Keratinocyte (primary cell): Measurements from ENCODE around the gene NBEAL2. TPM values are rescaled to one million over a fixed set of nuclear protein-coding genes. Genes with fewer than 3 reads are reported as not detected.
A peak's percentile ranks its signal among the peaks of the same experiment; 100 is the strongest.

Experiments used
- DNase-seq: peaks from one replicate; pipeline ENCODE4 v3.0.0-alpha.2; 2011; ENCODE audit warnings: low read depth, missing footprints, low spot score
- FAIRE-seq: peaks from 2 replicates; lab custom pipeline; 2011; peaks lifted over from hg19 to GRCh38; lab: Jason Lieb, UNC
- H2AFZ ChIP-seq: 2 replicates; pipeline ENCODE4 v1.6.0; 2012; ENCODE audit warnings: low read length, control low read depth, inconsistent platforms; ENCODE audit not compliant: control insufficient read depth
- H3K27ac ChIP-seq: 2 replicates; pipeline ENCODE4 v1.5.1; 2011; ENCODE audit warnings: low read length; ENCODE audit not compliant: control insufficient read depth, insufficient read depth
- H3K27me3 ChIP-seq: 3 replicates; pipeline ENCODE4 v1.6.0; 2011; ENCODE audit warnings: low read length; ENCODE audit not compliant: control insufficient read depth, insufficient read depth; ENCODE audit errors: extremely low read depth
- H3K36me3 ChIP-seq, 2 experiments: 2 replicates in 1 of 2; 3 replicates in 1 of 2; pipeline ENCODE4 v1.5.1; 2011; ENCODE audit warnings: low read length in 2 of 2, mild to moderate bottlenecking in 1 of 2; ENCODE audit not compliant: control insufficient read depth in 2 of 2, insufficient read depth in 2 of 2; ENCODE audit errors: extremely low read depth in 1 of 2
- H3K4me1 ChIP-seq: 3 replicates; pipeline ENCODE4 v1.5.1; 2011; ENCODE audit warnings: low read length; ENCODE audit not compliant: control insufficient read depth, insufficient read depth; ENCODE audit errors: extremely low read depth
- H3K4me2 ChIP-seq: 3 replicates; pipeline ENCODE4 v1.6.0; 2011; ENCODE audit warnings: low read depth, low read length; ENCODE audit not compliant: control insufficient read depth, insufficient read depth; ENCODE audit errors: extremely low read depth
- H3K4me3 ChIP-seq, 3 experiments: fragments of 200-600 bp in 1 of 3; sonication (generic) in 1 of 3; 2 replicates in 2 of 3; 3 replicates in 1 of 3; pipeline ENCODE4 v1.5.1; 2011 to 2016; ENCODE audit warnings: low read length in 3 of 3, mild to moderate bottlenecking in 3 of 3, control low read depth in 2 of 3, inconsistent platforms in 1 of 3, low read depth in 1 of 3, mixed read lengths in 1 of 3, mixed run types in 1 of 3, moderate library complexity in 1 of 3; ENCODE audit not compliant: control insufficient read depth in 2 of 3, insufficient read depth in 2 of 3; ENCODE audit errors: extremely low read depth in 1 of 3
- H3K79me2 ChIP-seq: 2 replicates; pipeline ENCODE4 v1.6.0; 2012; ENCODE audit warnings: low read length; ENCODE audit not compliant: control insufficient read depth, insufficient read depth
- H3K9ac ChIP-seq: 3 replicates; pipeline ENCODE4 v1.6.0; 2011; ENCODE audit warnings: low read length; ENCODE audit not compliant: control insufficient read depth, insufficient read depth; ENCODE audit errors: extremely low read depth
- H3K9me1 ChIP-seq: 3 replicates; pipeline ENCODE4 v1.6.0; 2011; ENCODE audit warnings: low read length; ENCODE audit not compliant: control insufficient read depth, insufficient read depth; ENCODE audit errors: extremely low read depth
- H3K9me3 ChIP-seq: 2 replicates; pipeline ENCODE4 v1.5.1; 2012; ENCODE audit warnings: low read depth, low read length; ENCODE audit not compliant: control insufficient read depth
- H4K20me1 ChIP-seq: 3 replicates; pipeline ENCODE4 v1.6.0; 2011; ENCODE audit warnings: low read length; ENCODE audit not compliant: control insufficient read depth, insufficient read depth; ENCODE audit errors: extremely low read depth
- CTCF ChIP-seq, 3 experiments: IDR thresholded peaks in 1 of 3; conservative IDR thresholded peaks in 1 of 3; optimal IDR thresholded peaks in 1 of 3; 2 replicates in 2 of 3; 3 replicates in 1 of 3; pipeline versions ENCODE3 to v1.5.1; 2011; ENCODE audit warnings: low read length in 3 of 3, mild to moderate bottlenecking in 3 of 3, moderate library complexity in 2 of 3, control low read depth in 1 of 3, inconsistent platforms in 1 of 3; ENCODE audit not compliant: insufficient read depth in 2 of 3; ENCODE audit errors: extremely low read depth in 1 of 3
- EZH2 ChIP-seq: IDR thresholded peaks from one replicate; pipeline ENCODE4 v1.6.1; 2012; ENCODE audit warnings: inconsistent platforms, mild to moderate bottlenecking, low read length, moderate library complexity
- dilution Hi-C: fragments of 300-500 bp; cut with MboI; formaldehyde crosslinking; loops from one replicate; pipeline ENCODE4 v1.7.0; 2020; ENCODE audit warnings: low sequenced_read_pairs; ENCODE audit not compliant: extremely low pct_ligation_motif_present
- polyA plus RNA-seq, 5 experiments: library from polyadenylated mRNA; depleted of rRNA in 3 of 5; stranded (reverse) in 3 of 5; stranded (forward) in 1 of 5; unstranded in 1 of 5; fragments of >200 nt; gene quantifications; 1 replicate in 1 of 5; 2 replicates in 3 of 5; 3 replicates in 1 of 5; pipeline versions ENCODE4 v1.2.1 to v1.2.3, GENCODE V29; 2011 to 2012; ENCODE audit warnings: missing spikeins in 2 of 5, low read depth in 1 of 5, low replicate concordance in 1 of 5

Gene NBEAL2
- polyA plus RNA-seq, 1 donor (not counting 4 experiments of a cell fraction or from before 2014, with no cell fraction given), result 22.8 TPM

- TF ChIP-seq CTCF (optimal IDR thresholded peaks at IDR 0.05 in 1 of 3, IDR thresholded peaks at IDR 0.05 in 1 of 3, conservative IDR thresholded peaks at IDR 0.05 in 1 of 3; ENCODE audit: extremely low read depth in 1 of 3, insufficient read depth in 2 of 3, low read length in 3 of 3) (no peak), EZH2 (no peak)
- peak overlapping the region; percentile 21 for H3K27ac ChIP-seq
- H3K4me3 ChIP-seq, result no peak overlapping the region
- no peak for FAIRE-seq
- H3K9ac ChIP-seq, result peak overlapping the region; percentile 1
- H3K79me2 ChIP-seq, result peaks cover 55% of the 10 kb centered on the region
- dilution Hi-C loops, result no loop called here
- no peaks in the 10 kb centered on the region for H3K27me3 ChIP-seq
- H3K9me3 ChIP-seq, result no peaks in the 10 kb centered on the region
- H2AFZ ChIP-seq, result no peak overlapping the region
- peaks cover 53% of the 10 kb centered on the region for H3K4me1 ChIP-seq
- H3K9me1 ChIP-seq, result peaks cover 9% of the 10 kb centered on the region
- no peak for DNase-seq
- peak overlapping the region; percentile 27 for H3K4me2 ChIP-seq
- peaks cover 6 to 21% of the 10 kb centered on the region in 2 experiments for H3K36me3 ChIP-seq
- H4K20me1 ChIP-seq, result no peaks in the 10 kb centered on the region
These were observed 47.7 kb upstream of the NBEAL2 start for GRCh38 chr3:46931631-46932331.

- no peak overlapping the region for H2AFZ ChIP-seq
- FAIRE-seq, result no peak
- no peak for DNase-seq
These were observed 46.8 kb upstream of the NBEAL2 start for GRCh38 chr3:46932455-46933225.

More at GRCh38 chr3:46932455-46933225, 46.8 kb upstream of the NBEAL2 start:
- Histone ChIP-seq H3K4me1 (peaks cover 53% of the 10 kb centered on the region), H3K79me2 (peaks cover 58% of the 10 kb centered on the region), H3K4me2 (no peak overlapping the region), H4K20me1 (no peaks in the 10 kb centered on the region), H3K9me3 (no peaks in the 10 kb centered on the region), H3K9me1 (peaks cover 9% of the 10 kb centered on the region), H3K27ac (peak overlapping the region; percentile 97), H3K9ac (no peak overlapping the region), H3K4me3 (no peak overlapping the region), H3K27me3 (no peaks in the 10 kb centered on the region), H3K36me3 (peaks cover 7 to 29% of the 10 kb centered on the region in 2 experiments)
- dilution Hi-C loops, result no loop called here
- no peak for TF ChIP-seq EZH2
- peak in 1 of 3 experiments; percentile 8 for TF ChIP-seq CTCF (optimal IDR thresholded peaks at IDR 0.05 in 1 of 3, IDR thresholded peaks at IDR 0.05 in 1 of 3, conservative IDR thresholded peaks at IDR 0.05 in 1 of 3; ENCODE audit: extremely low read depth in 1 of 3, insufficient read depth in 2 of 3, low read length in 3 of 3)
